H1 (cell line): ENCODE data around the gene SYNGR3. TPM values are rescaled to one million over a fixed set of nuclear protein-coding genes. Genes with fewer than 3 reads are reported as not detected.

Experiments
- CTCF ChIA-PET: fragments of 300-600 bp; sonication (Branson Sonifier 250); formaldehyde crosslinking; loops from one replicate; lab custom pipeline; 2021; ENCODE audit not compliant: partially characterized antibody; lab: Charles Lee
- POLR2A ChIA-PET: fragments of 300-600 bp; sonication (Branson Sonifier 250); formaldehyde crosslinking; loops from one replicate; lab custom pipeline; 2021; ENCODE audit warnings: inconsistent platforms; ENCODE audit not compliant: partially characterized antibody; lab: Charles Lee
- DNase-seq, 2 experiments: peaks; one replicate each; pipeline versions ENCODE4 v3.0.0 to v3.0.0-alpha.2; 2010 to 2022; ENCODE audit warnings: low spot score in 2 of 2, low read depth in 1 of 2, mixed read lengths in 1 of 2
- FAIRE-seq: peaks from 2 replicates; lab custom pipeline; 2011; peaks lifted over from hg19 to GRCh38; lab: Jason Lieb, UNC
- H2AFZ ChIP-seq: 2 replicates; pipeline ENCODE4 v1.8.1; 2012; ENCODE audit warnings: low read length, inconsistent platforms
- H2AK5ac ChIP-seq: 2 replicates; pipeline ENCODE4 v1.6.1; 2013; ENCODE audit warnings: low read depth, low read length
- H2BK120ac ChIP-seq: replicated peaks from 2 replicates; pipeline ENCODE3; 2013; ENCODE audit warnings: low read depth, low read length, inconsistent platforms
- H2BK12ac ChIP-seq: 2 replicates; pipeline ENCODE4 v1.6.1; 2013; ENCODE audit warnings: low read depth, low read length
- H2BK15ac ChIP-seq: 2 replicates; pipeline ENCODE4 v1.6.1; 2013; ENCODE audit warnings: low read length
- H2BK20ac ChIP-seq: 2 replicates; pipeline ENCODE4 v1.6.1; 2013; ENCODE audit warnings: low read length
- H2BK5ac ChIP-seq: 2 replicates; pipeline ENCODE4 v1.6.1; 2013; ENCODE audit warnings: low read depth, low read length
- H3K14ac ChIP-seq: 2 replicates; pipeline ENCODE4 v1.6.1; 2013; ENCODE audit warnings: inconsistent platforms; ENCODE audit not compliant: insufficient read length
- H3K18ac ChIP-seq: 2 replicates; pipeline ENCODE4 v1.6.1; 2013; ENCODE audit warnings: low read length; ENCODE audit errors: extremely low read depth
- H3K23ac ChIP-seq: 2 replicates; pipeline ENCODE4 v1.6.1; 2013; ENCODE audit warnings: inconsistent platforms; ENCODE audit not compliant: insufficient read length
- H3K23me2 ChIP-seq: 2 replicates; pipeline ENCODE4 v1.6.1; 2013; ENCODE audit warnings: low read depth, low read length
- H3K27ac ChIP-seq: 2 replicates; pipeline ENCODE4 v1.6.1; 2011; ENCODE audit warnings: low read depth, low read length, inconsistent platforms
- H3K27me3 ChIP-seq, 4 experiments: replicated peaks in 1 of 4; 1 replicate in 1 of 4; 2 replicates in 3 of 4; pipeline versions ENCODE4 v1.6.1 to v1.8.1; 2011 to 2013; ENCODE audit warnings: low read length in 3 of 4, mild to moderate bottlenecking in 3 of 4, inconsistent platforms in 2 of 4, mixed read lengths in 2 of 4, moderate library complexity in 1 of 4; ENCODE audit not compliant: control insufficient read depth in 3 of 4, insufficient read depth in 3 of 4; ENCODE audit errors: extremely low read depth in 1 of 4
- H3K36me3 ChIP-seq, 4 experiments: 2 replicates each; pipeline versions ENCODE4 v1.6.1 to v1.8.1; 2011 to 2013; ENCODE audit warnings: mild to moderate bottlenecking in 4 of 4, low read length in 3 of 4, moderate library complexity in 2 of 4, control low read depth in 1 of 4, inconsistent platforms in 1 of 4; ENCODE audit not compliant: insufficient read depth in 4 of 4, control insufficient read depth in 2 of 4
- H3K4ac ChIP-seq: replicated peaks from 2 replicates; pipeline ENCODE3; 2013; ENCODE audit warnings: low read length, low read depth, mixed read lengths, inconsistent platforms; ENCODE audit not compliant: insufficient read length
- H3K4me1 ChIP-seq, 4 experiments: replicated peaks in 1 of 4; 1 replicate in 1 of 4; 2 replicates in 3 of 4; pipeline versions ENCODE4 v1.6.1 to v1.8.1; 2011 to 2013; ENCODE audit warnings: low read length in 3 of 4, inconsistent platforms in 2 of 4, mixed read lengths in 1 of 4; ENCODE audit not compliant: insufficient read depth in 4 of 4, control insufficient read depth in 3 of 4
- H3K4me2 ChIP-seq, 2 experiments: 2 replicates each; pipeline versions ENCODE4 v1.6.1 to v1.8.1; 2011 to 2013; ENCODE audit warnings: low read depth in 2 of 2, low read length in 2 of 2, control low read depth in 1 of 2, inconsistent platforms in 1 of 2, mild to moderate bottlenecking in 1 of 2; ENCODE audit not compliant: insufficient read depth in 1 of 2
- H3K4me3 ChIP-seq, 4 experiments: fragments of 200-600, 300-600 bp in 1 of 4; sonication (generic), shearing (Covaris generic), sonication (Bioruptor Twin) in 1 of 4; 2 replicates each; pipeline versions ENCODE4 v1.5.1 to v1.8.1; 2011 to 2016; ENCODE audit warnings: low read length in 4 of 4, low read depth in 3 of 4, control low read depth in 2 of 4, inconsistent platforms in 2 of 4, mild to moderate bottlenecking in 2 of 4, mixed read lengths in 1 of 4, moderate library complexity in 1 of 4; ENCODE audit not compliant: insufficient read depth in 2 of 4; ENCODE audit errors: extremely low read depth in 1 of 4
- H3K56ac ChIP-seq: replicated peaks from 2 replicates; pipeline ENCODE3; 2013; ENCODE audit warnings: low read depth, mild to moderate bottlenecking, mixed read lengths, low read length, inconsistent platforms; ENCODE audit not compliant: insufficient read length
- H3K79me1 ChIP-seq: 2 replicates; pipeline ENCODE4 v1.6.1; 2013; ENCODE audit warnings: low read depth, low read length, control low read depth
- H3K79me2 ChIP-seq, 2 experiments: 2 replicates each; pipeline versions ENCODE4 v1.6.1 to v1.8.1; 2012 to 2013; ENCODE audit warnings: low read length in 2 of 2, mild to moderate bottlenecking in 2 of 2, inconsistent platforms in 1 of 2; ENCODE audit not compliant: insufficient read depth in 2 of 2, control insufficient read depth in 1 of 2
- H3K9ac ChIP-seq, 4 experiments: replicated peaks in 1 of 4; 1 replicate in 1 of 4; 2 replicates in 3 of 4; pipeline versions ENCODE4 v1.6.1 to v1.8.1; 2011 to 2013; ENCODE audit warnings: low read depth in 3 of 4, low read length in 3 of 4, control low read depth in 2 of 4, mild to moderate bottlenecking in 2 of 4, moderate library complexity in 2 of 4, inconsistent platforms in 1 of 4; ENCODE audit errors: extremely low read depth in 1 of 4
- H3K9me3 ChIP-seq, 2 experiments: 2 replicates each; pipeline versions ENCODE4 v1.6.1 to v1.8.1; 2012 to 2013; ENCODE audit warnings: mild to moderate bottlenecking in 2 of 2, moderate library complexity in 2 of 2, control low read depth in 1 of 2, inconsistent platforms in 1 of 2, low read depth in 1 of 2, low read length in 1 of 2, mixed read lengths in 1 of 2; ENCODE audit not compliant: insufficient read depth in 2 of 2
- H4K20me1 ChIP-seq, 2 experiments: replicated peaks in 1 of 2; 2 replicates each; pipeline versions ENCODE3 to v1.8.1; 2011 to 2013; ENCODE audit warnings: inconsistent platforms in 2 of 2, low read length in 2 of 2, mild to moderate bottlenecking in 1 of 2; ENCODE audit not compliant: insufficient read depth in 2 of 2, control insufficient read depth in 1 of 2
- H4K5ac ChIP-seq: 2 replicates; pipeline ENCODE4 v1.6.1; 2013; ENCODE audit warnings: low read length, low read depth, mixed read lengths, inconsistent platforms; ENCODE audit not compliant: insufficient read length
- H4K8ac ChIP-seq: 2 replicates; pipeline ENCODE4 v1.8.0; 2013; ENCODE audit warnings: mild to moderate bottlenecking, moderate library complexity, low read length, inconsistent platforms; ENCODE audit not compliant: insufficient read depth; ENCODE audit errors: extremely low read depth
- H4K91ac ChIP-seq: replicated peaks from 2 replicates; pipeline ENCODE3; 2013; ENCODE audit warnings: low read length, mixed read lengths, inconsistent platforms; ENCODE audit not compliant: insufficient read length
- BRCA1 ChIP-seq: IDR thresholded peaks from 2 replicates; pipeline ENCODE4 v1.6.1; 2012; ENCODE audit warnings: low read depth, low read length, improper control_type of control experiment
- GABPA ChIP-seq: IDR thresholded peaks from 2 replicates; pipeline ENCODE4 v1.6.1; 2011; ENCODE audit warnings: mild to moderate bottlenecking, low read length, moderate library complexity, borderline replicate concordance; ENCODE audit not compliant: insufficient read depth
- JUN ChIP-seq: IDR thresholded peaks from 2 replicates; pipeline ENCODE4 v1.6.1; 2011; ENCODE audit warnings: low read depth, mild to moderate bottlenecking, improper control_type of control experiment, low read length
- SP4 ChIP-seq: IDR thresholded peaks from 2 replicates; pipeline ENCODE4 v1.6.1; 2012; ENCODE audit warnings: low read length, inconsistent platforms
- WGBS, 2 experiments: shearing (Covaris generic) in 1 of 2; methylation state at CpG; one replicate each; pipeline versions ENCODE4 v1.1.6 to v1.1.7; 2013 to 2015; ENCODE audit warnings: low lambda C conversion rate in 2 of 2, mixed read lengths in 2 of 2, inconsistent platforms in 1 of 2, low coverage in 1 of 2, missing lambda C conversion rate in 1 of 2; ENCODE audit not compliant: insufficient replicate concordance in 2 of 2, insufficient coverage in 1 of 2, insufficient read length in 1 of 2; ENCODE audit errors: extremely low coverage in 1 of 2, missing lambda C conversion rate in 1 of 2; 5-methylcytosine and 5-hydroxymethylcytosine counted together
- polyA plus RNA-seq, 7 experiments: library from polyadenylated mRNA; depleted of rRNA in 3 of 7; stranded (reverse) in 5 of 7; unstranded in 2 of 7; fragments of >200 nt in 5 of 7; fragments of 200-250 nt in 2 of 7; gene quantifications; 1 replicate in 5 of 7; 2 replicates in 1 of 7; 4 replicates in 1 of 7; pipeline versions ENCODE4 v1.2.1 to v1.2.3, GENCODE V29; 2011 to 2013; ENCODE audit warnings: missing spikeins in 2 of 7, mixed read lengths in 2 of 7
- total RNA-seq: library from RNA; stranded (reverse); fragmentation: NEBNext Ultra II Directional; extraction: Animal tissue kit (Norgen Biotek cat#: 25700); gene quantifications from 2 replicates; pipeline ENCODE4 v1.2.1, GENCODE V29; 2021

The SYNGR3 gene
- total and polyA plus RNA-seq, 2 of the 8 experiments (the other 6 are each of a cell fraction or from before 2014, with no cell fraction given): 36.2 to 49.9 TPM

GRCh38 chr16:2034696-2035430 lies 45.1 kb downstream of the SYNGR3 start:
- Histone ChIP-seq H4K91ac (no peak overlapping the region), H2AFZ (no peak overlapping the region), H3K79me1 (no peaks in the 10 kb centered on the region), H2BK5ac (no peak overlapping the region), H3K23ac (no peak overlapping the region), H4K5ac (no peak overlapping the region), H3K4me1 (peaks cover 0 to 5% (median 0%) of the 10 kb centered on the region in 4 experiments; a peak in 4 of 7 replicates), H3K79me2 (no peaks in the 10 kb centered on the region), H2AK5ac (no peak overlapping the region), H3K18ac (no peak overlapping the region), H3K27ac (no peak overlapping the region), H3K4me2 (no peak overlapping the region), H3K9ac (no peak overlapping the region), H2BK12ac (no peak overlapping the region), H4K20me1 (peaks cover 0 to 2% of the 10 kb centered on the region in 2 experiments), H3K23me2 (no peaks in the 10 kb centered on the region), H3K9me3 (no peaks in the 10 kb centered on the region), H2BK120ac (no peak overlapping the region), H4K8ac (no peak overlapping the region), H3K36me3 (no peaks in the 10 kb centered on the region), H3K14ac (no peak overlapping the region), H2BK15ac (no peak overlapping the region), H3K56ac (no peak overlapping the region), H3K4me3 (no peak overlapping the region), H3K27me3 (no peaks in the 10 kb centered on the region), H3K4ac (no peak overlapping the region), H2BK20ac (no peak overlapping the region)
- DNase-seq: no peak
- FAIRE-seq: no peak
- 88% methylated on average over 12 of the region's 17 CpGs; no CpG with 5 or more reads in 1 of the 2 experiments for WGBS, 2 experiments
- ChIA-PET POLR2A (interaction anchor here (0.7 to 2.1 kb wide), 5 partner anchors 13 to 117 kb away, joined by 3 to 5 read pairs (median 4); partner anchors contain the start of genes NTHL1, RPS2 and TSC2), CTCF (interaction anchor here (0.9 to 1.4 kb wide), 4 partner anchors 12 to 37 kb away, joined by 3 to 6 read pairs (median 4); no protein-coding TSS in a partner anchor)
- TF ChIP-seq SP4 (no peak), JUN (no peak), GABPA (no peak), BRCA1 (no peak)
